ENCODE measurements around the gene FHOD3.

Gene FHOD3

GRCh38 chr18:36680042-36680441, 382.5 kb downstream of the FHOD3 start:
- DNase-seq, result no peak

- DNase-seq, result no peak
These were observed 388.1 kb downstream of the FHOD3 start for GRCh38 chr18:36685580-36685979.

- DNase-seq, result peak; percentile 72
These were observed 390.8 kb downstream of the FHOD3 start for GRCh38 chr18:36688020-36688965.

GRCh38 chr18:36692371-36692770, 394.9 kb downstream of the FHOD3 start:
- DNase-seq, result no peak

- peak; percentile 54 for DNase-seq
These were observed 395.4 kb downstream of the FHOD3 start for GRCh38 chr18:36692921-36693332.

GRCh38 chr18:36693931-36694620, 396.6 kb downstream of the FHOD3 start:
- no peak for DNase-seq

GRCh38 chr18:36695806-36696205, 398.3 kb downstream of the FHOD3 start:
- no peak for DNase-seq

GRCh38 chr18:36697905-36698304, 400.4 kb downstream of the FHOD3 start:
- no peak for DNase-seq

GRCh38 chr18:36700955-36701354, 403.4 kb downstream of the FHOD3 start:
- DNase-seq, result no peak

- DNase-seq, result no peak
These were observed 405.0 kb downstream of the FHOD3 start for GRCh38 chr18:36702401-36703013.

GRCh38 chr18:36704156-36704555, 406.6 kb downstream of the FHOD3 start:
- DNase-seq, result no peak

GRCh38 chr18:36706134-36706881, 408.8 kb downstream of the FHOD3 start:
- DNase-seq, result no peak

GRCh38 chr18:36708366-36708765, 410.9 kb downstream of the FHOD3 start:
- DNase-seq, result no peak

- no peak for DNase-seq
These were observed 411.8 kb downstream of the FHOD3 start for GRCh38 chr18:36709315-36709714.

GRCh38 chr18:36711014-36711725, 413.7 kb downstream of the FHOD3 start:
- DNase-seq, result no peak

GRCh38 chr18:36711813-36712444, 414.4 kb downstream of the FHOD3 start:
- DNase-seq, result no peak

GRCh38 chr18:36714476-36714875, 417.0 kb downstream of the FHOD3 start:
- no peak for DNase-seq

GRCh38 chr18:36717422-36718110, 420.1 kb downstream of the FHOD3 start:
- no peak for DNase-seq

GRCh38 chr18:36718705-36719328, 421.3 kb downstream of the FHOD3 start:
- DNase-seq, result no peak

- DNase-seq, result no peak
These were observed 422.1 kb downstream of the FHOD3 start for GRCh38 chr18:36719630-36720029.
